Measurements from ENCODE around the gene CAMK4. TPM values are rescaled to one million over a fixed set of nuclear protein-coding genes. Genes with fewer than 3 reads are reported as not detected.

The CAMK4 gene
- total RNA-seq, 1 donor from 2014 or later, result 33.7 TPM

DNA sequence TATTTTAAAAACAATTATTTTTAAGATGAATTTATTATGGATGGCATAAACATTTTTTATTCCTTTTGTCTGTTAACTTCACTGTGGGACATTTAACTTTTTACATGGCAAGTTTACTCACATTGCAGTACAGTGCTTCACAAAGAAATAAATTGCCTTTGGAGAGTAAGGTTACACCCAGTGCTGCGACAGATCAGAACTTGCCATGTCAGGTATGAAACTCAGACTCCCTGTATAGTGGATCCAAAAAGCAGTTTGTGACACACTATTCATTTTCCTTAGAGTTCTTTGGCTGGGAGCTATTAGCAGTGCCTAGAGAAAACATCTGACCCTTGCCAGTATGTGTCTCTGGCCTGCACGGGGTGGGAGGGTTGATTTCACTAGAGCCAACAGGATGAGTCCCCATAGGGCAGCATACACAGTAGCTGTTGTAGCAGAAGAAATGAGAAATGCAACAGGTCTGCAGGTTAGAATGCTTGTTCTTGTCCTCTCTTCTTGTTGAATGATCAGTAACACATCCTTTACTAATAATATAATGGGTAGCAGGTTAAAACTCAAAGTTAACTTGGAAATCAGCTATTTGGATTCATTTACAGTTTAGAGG, 245.2 kb downstream of the CAMK4 start:
- no peak for DNase-seq
- TF ChIP-seq, protein P1, sequence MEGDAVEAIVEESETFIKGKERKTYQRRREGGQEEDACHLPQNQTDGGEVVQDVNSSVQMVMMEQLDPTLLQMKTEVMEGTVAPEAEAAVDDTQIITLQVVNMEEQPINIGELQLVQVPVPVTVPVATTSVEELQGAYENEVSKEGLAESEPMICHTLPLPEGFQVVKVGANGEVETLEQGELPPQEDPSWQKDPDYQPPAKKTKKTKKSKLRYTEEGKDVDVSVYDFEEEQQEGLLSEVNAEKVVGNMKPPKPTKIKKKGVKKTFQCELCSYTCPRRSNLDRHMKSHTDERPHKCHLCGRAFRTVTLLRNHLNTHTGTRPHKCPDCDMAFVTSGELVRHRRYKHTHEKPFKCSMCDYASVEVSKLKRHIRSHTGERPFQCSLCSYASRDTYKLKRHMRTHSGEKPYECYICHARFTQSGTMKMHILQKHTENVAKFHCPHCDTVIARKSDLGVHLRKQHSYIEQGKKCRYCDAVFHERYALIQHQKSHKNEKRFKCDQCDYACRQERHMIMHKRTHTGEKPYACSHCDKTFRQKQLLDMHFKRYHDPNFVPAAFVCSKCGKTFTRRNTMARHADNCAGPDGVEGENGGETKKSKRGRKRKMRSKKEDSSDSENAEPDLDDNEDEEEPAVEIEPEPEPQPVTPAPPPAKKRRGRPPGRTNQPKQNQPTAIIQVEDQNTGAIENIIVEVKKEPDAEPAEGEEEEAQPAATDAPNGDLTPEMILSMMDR (IDR thresholded peaks at IDR 0.05; ENCODE audit: partially characterized antibody, unreplicated experiment), result no peak
- no peak overlapping the region for H3K4me3 Mint-ChIP-seq (ENCODE audit: unreplicated experiment)
- H3K27me3 Mint-ChIP-seq (ENCODE audit: unreplicated experiment), result no peaks in the 10 kb centered on the region
- no peaks in the 10 kb centered on the region for H3K4me1 Mint-ChIP-seq (ENCODE audit: low read depth, unreplicated experiment)
- H3K36me3 Mint-ChIP-seq (ENCODE audit: unreplicated experiment), result peaks cover 30% of the 10 kb centered on the region
- H3K9me3 Mint-ChIP-seq (ENCODE audit: unreplicated experiment), result peaks cover 10% of the 10 kb centered on the region
- no peak overlapping the region for H3K27ac Mint-ChIP-seq (ENCODE audit: unreplicated experiment)

DNA sequence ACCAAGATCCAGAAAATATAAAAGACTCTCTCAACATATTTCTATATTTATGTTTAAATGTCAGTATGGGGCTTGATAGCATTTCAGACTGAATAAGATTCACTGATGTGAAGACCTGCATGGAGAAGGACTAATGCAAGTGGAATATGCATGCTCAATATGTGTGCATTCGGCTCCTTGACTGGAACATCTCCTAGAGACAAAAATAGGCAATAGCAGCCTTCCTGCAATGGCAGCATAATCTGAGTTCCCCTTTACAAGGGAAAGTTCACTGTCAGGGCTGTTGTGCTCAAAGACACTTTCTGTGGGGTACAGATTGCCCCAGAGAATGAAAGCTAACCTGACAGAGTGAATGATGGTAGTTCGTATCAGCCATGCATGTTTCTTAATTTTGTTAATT, 245.7 kb downstream of the CAMK4 start:
- no peak overlapping the region for H3K27ac Mint-ChIP-seq (ENCODE audit: unreplicated experiment)
- H3K36me3 Mint-ChIP-seq (ENCODE audit: unreplicated experiment), result peaks cover 28% of the 10 kb centered on the region
- no peak overlapping the region for H3K4me3 Mint-ChIP-seq (ENCODE audit: unreplicated experiment)
- H3K27me3 Mint-ChIP-seq (ENCODE audit: unreplicated experiment), result no peaks in the 10 kb centered on the region
- TF ChIP-seq, protein P1 (IDR thresholded peaks at IDR 0.05; ENCODE audit: partially characterized antibody, unreplicated experiment), result no peak
- DNase-seq, result no peak
- no peaks in the 10 kb centered on the region for H3K4me1 Mint-ChIP-seq (ENCODE audit: low read depth, unreplicated experiment)
- H3K9me3 Mint-ChIP-seq (ENCODE audit: unreplicated experiment), result peaks cover 9% of the 10 kb centered on the region

DNA sequence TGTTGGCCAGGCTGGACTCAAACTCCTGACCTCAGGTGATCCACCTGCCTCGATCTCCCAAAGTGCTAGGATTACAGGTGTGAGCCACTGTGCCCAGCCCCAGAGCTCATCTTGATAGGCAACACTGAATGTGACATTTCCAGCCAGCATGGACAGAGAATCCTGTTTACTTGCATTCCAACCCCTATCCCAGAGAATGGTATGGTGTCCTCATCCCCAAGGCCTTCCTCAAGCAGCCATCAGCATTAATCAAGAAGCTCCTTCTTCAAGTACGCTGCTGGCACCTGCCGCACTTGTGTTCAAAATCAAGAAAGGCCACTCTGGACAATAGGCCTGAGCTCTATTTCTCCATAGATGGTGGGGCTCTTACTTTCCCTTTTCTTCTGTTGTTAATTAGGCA, 247.9 kb downstream of the CAMK4 start:
- no peak overlapping the region for H3K4me3 Mint-ChIP-seq (ENCODE audit: unreplicated experiment)
- peaks cover 2% of the 10 kb centered on the region for H3K4me1 Mint-ChIP-seq (ENCODE audit: low read depth, unreplicated experiment)
- H3K27me3 Mint-ChIP-seq (ENCODE audit: unreplicated experiment), result peaks cover 1% of the 10 kb centered on the region
- peaks cover 8% of the 10 kb centered on the region for H3K36me3 Mint-ChIP-seq (ENCODE audit: unreplicated experiment)
- DNase-seq, result no peak
- H3K9me3 Mint-ChIP-seq (ENCODE audit: unreplicated experiment), result peaks cover 5% of the 10 kb centered on the region
- TF ChIP-seq, protein P1 (IDR thresholded peaks at IDR 0.05; ENCODE audit: partially characterized antibody, unreplicated experiment), result no peak
- H3K27ac Mint-ChIP-seq (ENCODE audit: unreplicated experiment), result no peak overlapping the region

DNA sequence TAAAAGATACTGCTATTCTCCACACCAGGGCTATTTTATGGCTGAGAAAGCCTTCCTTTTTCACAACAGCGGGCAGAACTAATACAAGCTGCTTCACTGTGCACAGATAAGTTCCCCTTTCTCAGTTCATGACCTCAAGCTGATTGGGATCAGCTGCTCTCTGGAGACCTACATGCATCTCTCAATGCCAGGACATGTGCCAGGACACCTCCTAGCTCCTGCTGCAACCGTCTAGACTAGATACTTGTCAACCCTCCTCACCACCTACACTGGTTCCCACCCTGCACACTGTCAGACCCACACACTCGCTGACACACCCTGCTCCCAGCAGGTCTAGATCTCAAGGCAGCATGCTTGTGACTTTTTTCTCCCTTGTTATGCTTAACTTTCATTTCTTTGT, 248.4 kb downstream of the CAMK4 start:
- no peak overlapping the region for H3K27ac Mint-ChIP-seq (ENCODE audit: unreplicated experiment)
- H3K27me3 Mint-ChIP-seq (ENCODE audit: unreplicated experiment), result peaks cover 1% of the 10 kb centered on the region
- H3K4me3 Mint-ChIP-seq (ENCODE audit: unreplicated experiment), result no peak overlapping the region
- H3K36me3 Mint-ChIP-seq (ENCODE audit: unreplicated experiment), result peaks cover 3% of the 10 kb centered on the region
- peaks cover 5% of the 10 kb centered on the region for H3K4me1 Mint-ChIP-seq (ENCODE audit: low read depth, unreplicated experiment)
- DNase-seq, result no peak
- peaks cover under 1% of the 10 kb centered on the region for H3K9me3 Mint-ChIP-seq (ENCODE audit: unreplicated experiment)
- TF ChIP-seq, protein P1 (IDR thresholded peaks at IDR 0.05; ENCODE audit: partially characterized antibody, unreplicated experiment), result no peak

DNA sequence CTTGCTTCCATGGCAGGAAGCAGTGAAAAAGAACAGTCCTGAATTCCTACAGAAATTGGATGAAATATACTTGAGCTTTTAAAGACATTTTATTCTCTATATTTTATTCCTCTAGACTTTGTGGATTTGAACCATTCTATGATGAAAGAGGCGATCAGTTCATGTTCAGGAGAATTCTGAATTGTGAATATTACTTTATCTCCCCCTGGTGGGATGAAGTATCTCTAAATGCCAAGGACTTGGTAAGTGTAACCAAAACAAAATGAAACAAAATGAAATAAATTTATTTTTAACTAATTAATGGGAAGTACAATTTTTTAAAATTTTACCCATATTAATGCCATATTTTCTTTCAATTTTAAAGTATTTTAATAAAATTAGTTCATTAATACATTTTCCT, 254.1 kb downstream of the CAMK4 start:
- no peak overlapping the region for H3K4me3 Mint-ChIP-seq (ENCODE audit: unreplicated experiment)
- H3K36me3 Mint-ChIP-seq (ENCODE audit: unreplicated experiment), result no peaks in the 10 kb centered on the region
- TF ChIP-seq, protein P1 (IDR thresholded peaks at IDR 0.05; ENCODE audit: partially characterized antibody, unreplicated experiment), result peak; percentile 23
- peaks cover 1% of the 10 kb centered on the region for H3K27me3 Mint-ChIP-seq (ENCODE audit: unreplicated experiment)
- H3K27ac Mint-ChIP-seq (ENCODE audit: unreplicated experiment), result no peak overlapping the region
- DNase-seq, result no peak
- peaks cover 1% of the 10 kb centered on the region for H3K9me3 Mint-ChIP-seq (ENCODE audit: unreplicated experiment)
- peaks cover 11% of the 10 kb centered on the region for H3K4me1 Mint-ChIP-seq (ENCODE audit: low read depth, unreplicated experiment)

Measured in glutamatergic neuron (in vitro differentiated cells).